Muscle of leg (tissue), 11 donors: ENCODE measurements around the gene SUCLG1. TPM values are rescaled to one million over a fixed set of nuclear protein-coding genes. Genes with fewer than 3 reads are reported as not detected.
"Not testable (repeated sequence)": the region's sequence is repeated elsewhere in the genome, so short reads cannot be mapped to it uniquely, and the experiment has no call there.

ENCODE experiments used
- DNase-seq: peaks from one replicate; pipeline ENCODE4 v3.0.0; 2013
- H3K27ac ChIP-seq: one replicate; pipeline ENCODE4 v1.5.1; 2013; ENCODE audit warnings: mild to moderate bottlenecking, low read length, control low read depth
- H3K27me3 ChIP-seq: one replicate; pipeline ENCODE4 v1.6.1; 2013; ENCODE audit warnings: low read length; ENCODE audit not compliant: control insufficient read depth, insufficient read depth
- H3K36me3 ChIP-seq: one replicate; pipeline ENCODE4 v1.6.1; 2013; ENCODE audit warnings: low read length; ENCODE audit not compliant: control insufficient read depth, insufficient read depth
- H3K4me1 ChIP-seq: one replicate; pipeline ENCODE4 v1.6.1; 2013; ENCODE audit warnings: low read length; ENCODE audit not compliant: control insufficient read depth, insufficient read depth
- H3K4me3 ChIP-seq: one replicate; pipeline ENCODE4 v1.5.1; 2013; ENCODE audit warnings: low read length, control low read depth
- H3K9me3 ChIP-seq: replicated peaks from 2 replicates; pipeline ENCODE4 v1.6.1; 2013; ENCODE audit warnings: low read depth, low read length; ENCODE audit not compliant: control insufficient read depth
- WGBS: methylation state at CpG from one replicate; pipeline ENCODE4 v1.1.5; 2013; ENCODE audit warnings: missing lambda C conversion rate; ENCODE audit not compliant: insufficient coverage; 5-methylcytosine and 5-hydroxymethylcytosine counted together
- polyA plus RNA-seq, 8 donors: library from polyadenylated mRNA; unstranded; fragments of 120-200 nt; gene quantifications; one replicate each; pipeline versions ENCODE4 v1.2.1 to v1.2.3, GENCODE V29; 2013; ENCODE audit warnings: inconsistent platforms in 1 of 8, low replicate concordance in 1 of 8; ENCODE audit not compliant: insufficient read length in 8 of 8, insufficient read depth in 1 of 8
- total RNA-seq: library from RNA; stranded (reverse); fragments of 120-200 nt; gene quantifications from one replicate; pipeline ENCODE4 v1.2.4, GENCODE V29; 2013

SUCLG1 gene
- total and polyA plus RNA-seq, 9 donors = 60.2 to 84.5 (median 71.0) TPM

DNA sequence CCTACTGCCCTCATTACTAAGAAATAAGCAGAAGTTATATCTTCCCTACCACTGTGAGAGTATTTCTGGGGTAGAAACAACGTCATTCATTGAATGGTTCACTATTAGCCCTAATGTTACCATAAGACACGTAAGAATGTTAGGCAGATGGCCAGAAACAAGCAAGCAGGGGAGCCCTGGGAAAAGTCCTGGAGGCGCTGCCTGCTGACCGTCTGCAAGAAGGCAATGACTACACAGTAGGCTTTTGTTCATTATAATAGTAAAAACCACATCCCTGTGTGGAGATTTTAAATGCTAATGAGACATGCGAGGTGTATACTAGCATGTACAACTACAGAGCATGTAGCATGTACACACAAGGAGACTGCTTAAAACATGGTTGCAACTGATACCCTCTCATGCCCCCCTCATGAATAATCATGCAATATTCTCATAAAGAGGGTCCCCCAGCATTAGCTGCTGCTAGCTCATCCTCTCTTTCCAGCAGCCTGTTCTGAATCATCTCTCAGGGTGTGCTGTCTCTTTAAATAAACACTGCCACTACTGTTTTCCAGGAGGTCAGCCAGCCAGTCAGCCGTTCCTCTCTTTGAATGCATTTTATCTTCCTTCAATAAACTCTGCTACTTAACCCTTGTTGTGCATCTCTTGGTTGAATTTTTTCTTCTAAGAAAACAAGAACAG, 23.6 kb downstream of the SUCLG1 start:
- H3K9me3 ChIP-seq = no peaks in the 10 kb centered on the region
- peak; percentile 59 for DNase-seq
- H3K4me3 ChIP-seq = no peak overlapping the region
- H3K27ac ChIP-seq = no peak overlapping the region
- no peaks in the 10 kb centered on the region for H3K4me1 ChIP-seq
- H3K36me3 ChIP-seq = peaks cover 38% of the 10 kb centered on the region
- WGBS = 0% methylated on average over 1 of the region's 6 CpGs
- no peaks in the 10 kb centered on the region for H3K27me3 ChIP-seq

DNA sequence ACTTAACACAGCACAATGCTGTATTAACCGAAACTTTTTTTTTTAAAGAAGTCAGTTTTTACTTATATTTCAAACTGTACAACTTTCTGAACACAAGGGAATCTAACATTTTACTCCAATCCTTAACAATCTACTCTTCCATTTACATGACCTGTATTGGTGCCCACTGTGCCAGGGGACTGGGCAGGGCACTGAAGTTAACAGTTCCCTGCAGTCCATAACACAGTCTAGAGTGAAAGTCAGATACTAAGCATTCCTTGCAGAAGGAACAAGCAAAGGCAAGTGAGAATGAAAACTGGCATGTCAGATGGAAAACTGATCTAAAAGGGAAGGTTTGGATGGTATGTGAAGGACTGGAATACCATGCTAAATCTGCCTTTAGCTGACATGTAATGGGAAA, 29.8 kb downstream of the SUCLG1 start:
- no peaks in the 10 kb centered on the region for H3K4me1 ChIP-seq
- H3K36me3 ChIP-seq = peaks cover 37% of the 10 kb centered on the region
- H3K4me3 ChIP-seq = no peak overlapping the region
- no peaks in the 10 kb centered on the region for H3K9me3 ChIP-seq
- H3K27me3 ChIP-seq = no peaks in the 10 kb centered on the region
- 100% methylated on average over 1 of the region's 1 CpG for WGBS
- no peak for DNase-seq
- no peak overlapping the region for H3K27ac ChIP-seq

DNA sequence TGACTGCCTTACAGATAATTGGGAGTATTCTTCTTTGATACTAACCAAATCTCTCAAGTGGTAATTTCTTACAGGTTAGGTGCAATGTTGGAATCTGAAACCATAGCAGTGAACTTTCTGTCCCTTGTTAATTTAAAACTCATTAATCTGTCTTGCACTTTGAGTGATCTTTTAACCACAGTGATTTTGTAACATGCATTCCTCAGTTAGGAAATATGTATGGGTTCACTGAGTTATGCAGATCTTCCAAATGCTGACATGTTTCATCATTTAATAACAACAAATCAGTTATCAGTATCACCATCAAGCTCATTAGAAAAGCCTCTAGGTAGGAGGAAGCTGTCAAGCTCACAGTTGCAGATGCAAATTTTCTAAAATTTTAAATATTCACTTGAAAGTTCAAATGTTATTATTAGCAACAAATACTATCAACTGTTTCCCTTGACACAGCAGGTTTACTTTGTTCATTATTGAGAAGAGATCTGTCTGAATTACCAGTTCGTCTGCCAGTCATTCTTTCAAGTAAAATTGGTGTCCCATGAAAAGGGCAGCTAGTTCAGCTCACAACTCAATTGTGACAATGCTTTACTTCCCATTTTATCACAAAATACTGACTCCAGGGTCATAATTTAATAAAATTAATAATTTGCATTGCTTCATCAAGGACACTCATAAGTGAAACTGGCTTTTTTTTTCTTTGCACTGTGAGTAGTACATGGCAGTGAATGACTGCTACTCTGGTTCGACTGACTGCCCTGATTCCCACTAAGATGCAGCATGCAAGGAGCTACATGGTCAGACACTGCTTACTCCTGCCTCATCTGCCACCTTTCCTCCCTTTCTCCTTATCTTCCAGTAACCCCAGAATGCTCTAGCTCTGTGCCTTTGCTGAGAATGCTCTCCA, 31.6 kb downstream of the SUCLG1 start:
- Histone ChIP-seq H3K4me1 (no peaks in the 10 kb centered on the region), H3K27ac (no peak overlapping the region), H3K9me3 (no peaks in the 10 kb centered on the region), H3K27me3 (no peaks in the 10 kb centered on the region), H3K36me3 (peaks cover 35% of the 10 kb centered on the region), H3K4me3 (no peak overlapping the region)
- no peak for DNase-seq
- 63% methylated on average over 1 of the region's 2 CpGs for WGBS

DNA sequence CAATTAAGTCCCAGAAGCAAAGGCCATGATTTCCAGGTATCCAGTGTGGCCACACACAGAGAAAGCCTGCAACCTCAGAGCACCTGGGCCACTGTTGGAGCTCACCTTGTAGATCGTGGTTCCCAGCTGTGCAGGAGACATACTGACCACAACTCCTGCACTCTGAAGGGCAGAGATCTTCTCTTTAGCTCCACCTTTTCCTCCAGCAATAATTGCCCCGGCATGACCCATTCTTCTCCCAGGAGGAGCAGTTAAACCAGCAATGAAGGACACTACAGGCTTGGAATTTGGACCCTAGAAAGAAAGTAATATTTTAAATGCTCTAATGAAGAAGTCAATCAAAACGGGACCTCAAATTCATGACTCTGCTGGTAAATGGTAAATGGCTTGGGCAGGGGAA, 33.8 kb downstream of the SUCLG1 start:
- Histone ChIP-seq H3K4me3 (no peak overlapping the region), H3K36me3 (peaks cover 23% of the 10 kb centered on the region), H3K4me1 (no peaks in the 10 kb centered on the region), H3K9me3 (no peaks in the 10 kb centered on the region), H3K27me3 (no peaks in the 10 kb centered on the region), H3K27ac (no peak overlapping the region)
- DNase-seq = no peak
- WGBS = 100% methylated on average over 1 of the region's 3 CpGs

DNA sequence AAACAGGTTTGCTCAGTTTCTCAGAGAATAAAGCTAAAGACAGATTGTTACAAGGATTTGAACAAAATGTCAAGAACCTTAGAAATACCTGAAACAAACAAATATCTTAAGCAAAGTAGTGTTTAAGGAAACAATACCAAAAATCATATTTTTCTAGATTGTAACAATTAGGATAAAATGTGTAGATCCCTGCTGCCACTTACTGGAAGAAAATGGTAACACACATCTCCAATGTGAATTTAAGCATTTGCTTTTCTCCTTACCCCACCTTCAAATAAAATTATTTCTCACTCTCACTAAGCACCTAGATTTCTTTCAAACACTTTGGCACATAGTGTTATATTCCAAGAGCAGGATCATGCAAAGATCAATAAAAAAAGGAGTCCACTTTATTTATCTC, 34.9 kb downstream of the SUCLG1 start:
- H3K9me3 ChIP-seq = no peaks in the 10 kb centered on the region
- H3K27ac ChIP-seq = no peak overlapping the region
- DNase-seq = no peak
- H3K4me1 ChIP-seq = no peaks in the 10 kb centered on the region
- H3K27me3 ChIP-seq = no peaks in the 10 kb centered on the region
- H3K36me3 ChIP-seq = peaks cover 12% of the 10 kb centered on the region
- no peak overlapping the region for H3K4me3 ChIP-seq

DNA sequence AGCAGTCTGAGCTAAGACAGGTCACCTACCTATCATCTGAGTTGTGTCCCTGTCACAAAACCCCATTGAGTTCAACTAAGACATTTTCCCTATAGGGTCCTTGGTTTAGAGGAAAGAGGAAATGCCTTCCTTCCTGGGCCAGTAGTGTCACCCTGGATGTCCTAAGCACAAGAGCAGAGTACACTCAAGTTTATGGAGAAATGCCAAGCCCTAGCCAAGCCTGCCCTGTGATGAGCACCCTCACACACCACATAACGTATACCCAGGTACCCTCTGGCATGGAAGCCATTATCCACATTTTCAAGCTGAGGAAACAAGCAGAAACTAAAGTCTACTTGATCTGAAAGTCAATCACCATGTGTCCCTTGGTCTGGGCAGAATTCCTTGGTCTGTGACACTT, 37.3 kb downstream of the SUCLG1 start:
- Histone ChIP-seq H3K4me1 (no peaks in the 10 kb centered on the region), H3K27ac (no peak overlapping the region), H3K27me3 (no peaks in the 10 kb centered on the region), H3K36me3 (peaks cover 10% of the 10 kb centered on the region), H3K4me3 (no peak overlapping the region), H3K9me3 (no peaks in the 10 kb centered on the region)
- 86% methylated on average over 1 of the region's 1 CpG for WGBS
- DNase-seq = no peak

DNA sequence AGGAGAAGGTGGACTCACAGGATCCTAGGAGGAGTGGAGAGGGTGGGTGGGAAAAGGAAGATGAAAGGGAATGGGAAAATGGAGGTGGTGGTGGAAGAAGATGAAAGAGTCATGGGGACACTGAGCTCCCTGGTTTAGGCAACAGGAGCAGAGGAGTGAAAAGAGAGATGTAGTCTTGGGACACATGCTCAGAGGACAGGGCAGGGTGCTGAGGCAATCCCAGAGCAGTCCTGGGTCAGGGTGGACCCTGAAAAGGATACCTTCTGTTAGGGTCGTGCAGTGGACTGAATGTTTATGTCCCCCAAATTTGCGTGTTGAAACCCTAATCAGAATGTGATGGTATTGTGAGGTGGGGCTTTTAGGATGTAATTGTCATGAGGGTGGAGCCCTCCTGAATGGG, 37.9 kb downstream of the SUCLG1 start:
- Histone ChIP-seq H3K36me3 (peaks cover 10% of the 10 kb centered on the region), H3K27me3 (no peaks in the 10 kb centered on the region), H3K9me3 (no peaks in the 10 kb centered on the region), H3K4me1 (no peaks in the 10 kb centered on the region), H3K4me3 (no peak overlapping the region), H3K27ac (no peak overlapping the region)
- WGBS = 96% methylated on average over 2 of the region's 2 CpGs
- no peak for DNase-seq

DNA sequence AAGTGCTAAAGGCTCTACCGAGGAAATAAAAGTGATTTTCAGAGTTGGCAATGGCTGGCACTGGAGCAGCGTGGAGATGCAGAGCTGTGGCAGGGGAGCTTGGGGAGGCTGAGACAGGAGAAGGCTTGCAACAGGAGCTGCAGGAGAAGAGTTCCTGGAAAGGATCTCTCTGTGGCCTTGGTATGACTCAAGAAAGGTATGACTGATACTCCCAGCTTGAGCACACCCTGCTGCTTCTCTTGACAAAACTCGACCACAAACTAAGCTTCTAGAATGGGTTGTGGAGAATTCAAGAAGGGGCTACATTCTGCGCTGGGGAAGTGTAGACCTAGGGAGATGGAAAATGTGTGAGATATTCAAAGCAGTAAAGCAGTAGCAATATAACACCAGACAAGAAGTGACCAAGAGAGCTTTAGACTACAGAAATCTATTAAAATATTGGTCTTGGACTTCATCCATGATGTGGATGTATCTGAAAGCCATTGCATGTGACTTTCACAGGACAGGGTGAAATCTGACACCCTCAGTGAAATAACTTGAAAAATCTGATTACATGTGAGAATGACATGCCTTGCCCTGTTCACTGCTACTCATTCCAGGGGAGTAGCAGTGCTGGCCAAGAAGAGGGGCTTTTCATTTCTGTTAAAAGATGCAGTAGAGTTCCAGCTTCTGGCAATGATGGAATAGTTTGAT, 41.5 kb downstream of the SUCLG1 start:
- H3K27me3 ChIP-seq = no peaks in the 10 kb centered on the region
- DNase-seq = no peak
- H3K4me3 ChIP-seq = no peak overlapping the region
- WGBS = 90% methylated on average over 2 of the region's 4 CpGs
- no peaks in the 10 kb centered on the region for H3K9me3 ChIP-seq
- no peaks in the 10 kb centered on the region for H3K4me1 ChIP-seq
- H3K36me3 ChIP-seq = no peaks in the 10 kb centered on the region
- H3K27ac ChIP-seq = no peak overlapping the region

DNA sequence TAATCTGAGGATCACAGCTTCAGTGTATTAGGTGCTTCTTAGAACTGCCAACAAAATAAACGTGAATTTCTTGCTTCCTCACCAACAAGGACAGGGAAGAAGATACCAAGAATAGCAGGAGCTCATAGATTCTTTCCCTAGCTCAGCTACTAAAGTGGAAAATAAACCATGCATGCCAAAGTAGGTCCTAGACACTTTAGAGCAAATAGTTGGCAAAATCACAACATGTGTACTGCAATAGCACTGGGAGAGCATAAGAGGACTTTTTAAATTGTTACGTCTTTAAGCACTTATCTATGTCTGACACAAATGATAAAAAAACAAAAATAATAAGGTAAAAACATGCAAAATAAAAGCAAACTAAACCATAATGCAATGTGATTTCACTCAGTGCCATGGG, 49.5 kb downstream of the SUCLG1 start:
- H3K4me1 ChIP-seq = no peaks in the 10 kb centered on the region
- DNase-seq = no peak
- 50% methylated on average over 1 of the region's 2 CpGs for WGBS
- no peaks in the 10 kb centered on the region for H3K9me3 ChIP-seq
- no peaks in the 10 kb centered on the region for H3K36me3 ChIP-seq
- no peak overlapping the region for H3K27ac ChIP-seq
- no peaks in the 10 kb centered on the region for H3K27me3 ChIP-seq
- H3K4me3 ChIP-seq = no peak overlapping the region

DNA sequence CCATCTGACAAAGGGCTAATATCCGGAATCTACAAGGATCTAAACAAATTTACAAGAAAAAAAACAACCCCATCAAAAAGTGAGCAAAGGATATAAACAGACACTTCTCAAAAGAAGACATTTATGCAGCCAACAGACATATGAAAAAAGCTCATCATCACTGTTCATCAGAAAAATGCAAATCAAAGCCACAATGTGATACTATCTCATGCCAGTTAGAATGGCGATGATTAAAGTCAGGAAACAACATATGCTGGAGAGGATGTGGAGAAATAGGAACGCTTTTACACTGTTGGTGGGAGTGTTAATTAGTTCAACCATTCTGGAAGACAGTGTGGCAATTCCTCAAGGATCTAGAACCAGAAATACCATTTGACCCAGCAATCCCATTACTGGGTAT, 57.0 kb downstream of the SUCLG1 start:
- DNase-seq, H3K4me1 ChIP-seq, H3K27ac ChIP-seq, H3K27me3 ChIP-seq, H3K36me3 ChIP-seq, H3K9me3 ChIP-seq, H3K4me3 ChIP-seq: not testable (repeated sequence)
- no CpG with 5 or more reads among the region's 3 CpGs for WGBS
